WTC11 (cell line): Measurements from ENCODE around the gene WDR11.

Experiments used
- CBFB ChIP-seq: sonication (generic); formaldehyde crosslinking; IDR thresholded peaks from 2 replicates; pipeline ENCODE4 v1.8.1; 2022; ENCODE audit warnings: mild to moderate bottlenecking, low read depth, missing genetic modification reagents
- CREB1 ChIP-seq: sonication (generic); formaldehyde crosslinking; IDR thresholded peaks from 2 replicates; pipeline ENCODE4 v1.8.0; 2023; ENCODE audit warnings: mild to moderate bottlenecking, missing genetic modification reagents
- CTCF ChIP-seq: fragments of 200-600 bp; IDR thresholded peaks from 2 replicates; pipeline ENCODE4 v1.8.0; 2022; ENCODE audit warnings: antibody characterized with exemption
- E2F1 ChIP-seq: sonication (generic); formaldehyde crosslinking; IDR thresholded peaks from 2 replicates; pipeline ENCODE4 v1.8.0; 2022; ENCODE audit warnings: mild to moderate bottlenecking, missing genetic modification reagents
- HMGXB4 ChIP-seq: sonication (generic); formaldehyde crosslinking; IDR thresholded peaks from 2 replicates; pipeline ENCODE4 v1.8.1; 2023; ENCODE audit warnings: mild to moderate bottlenecking, moderate library complexity, missing genetic modification reagents
- JAZF1 ChIP-seq: fragments of 250-450 bp; sonication (Bioruptor Pico); IDR thresholded peaks from 2 replicates; pipeline ENCODE4 v1.9.0; 2021; ENCODE audit warnings: moderate library complexity, mild to moderate bottlenecking, inconsistent platforms
- MAX ChIP-seq: sonication (generic); formaldehyde crosslinking; IDR thresholded peaks from 2 replicates; pipeline ENCODE4 v1.8.0; 2022; ENCODE audit warnings: mild to moderate bottlenecking, missing genetic modification reagents
- NR1H2 ChIP-seq: sonication (generic); formaldehyde crosslinking; IDR thresholded peaks from 2 replicates; pipeline ENCODE4 v1.9.0; 2021; ENCODE audit warnings: mild to moderate bottlenecking, moderate library complexity, missing genetic modification reagents
- NR3C1 ChIP-seq: sonication (generic); formaldehyde crosslinking; conservative IDR thresholded peaks from 2 replicates; pipeline ENCODE4 v1.8.1; 2023; ENCODE audit warnings: low read depth, mild to moderate bottlenecking, missing genetic modification reagents
- SP1 ChIP-seq: sonication (generic); formaldehyde crosslinking; conservative IDR thresholded peaks from 2 replicates; pipeline ENCODE4 v1.8.1; 2022; ENCODE audit warnings: missing genetic modification reagents
- TCF7 ChIP-seq: sonication (generic); formaldehyde crosslinking; IDR thresholded peaks from 2 replicates; pipeline ENCODE4 v1.8.0; 2022; ENCODE audit warnings: mild to moderate bottlenecking, low read depth, missing genetic modification reagents, moderate library complexity
- USF1 ChIP-seq: sonication (generic); formaldehyde crosslinking; IDR thresholded peaks from 2 replicates; pipeline ENCODE4 v1.8.0; 2022; ENCODE audit warnings: mild to moderate bottlenecking, missing genetic modification reagents

GRCh38 chr10:120832106-120832505, 19.1 kb upstream of the WDR11 start:
- TF ChIP-seq MAX (CRISPR knock-in tag): no peak
- no peak for TF ChIP-seq CTCF
- TF ChIP-seq HMGXB4 (CRISPR knock-in tag): no peak
- TF ChIP-seq CBFB (CRISPR knock-in tag): no peak
- TF ChIP-seq NR3C1 (CRISPR knock-in tag): no peak
- no peak for TF ChIP-seq SP1 (CRISPR knock-in tag)
- no peak for TF ChIP-seq NR1H2 (CRISPR knock-in tag)
- no peak for TF ChIP-seq CREB1
- TF ChIP-seq E2F1: no peak
- TF ChIP-seq TCF7 (CRISPR knock-in tag): no peak
- TF ChIP-seq JAZF1 (CRISPR knock-in tag): no peak
- TF ChIP-seq USF1: no peak
